Fibroblast of gingiva (primary cell): ENCODE measurements around the gene CPLX3.

ENCODE experiments used
- DNase-seq: peaks from one replicate; pipeline ENCODE4 v3.0.0-alpha.2; 2011; ENCODE audit warnings: low read depth

The CPLX3 gene

GRCh38 chr15:74788042-74788682 is 38.3 kb upstream of the CPLX3 start:
- no peak for DNase-seq

DNA sequence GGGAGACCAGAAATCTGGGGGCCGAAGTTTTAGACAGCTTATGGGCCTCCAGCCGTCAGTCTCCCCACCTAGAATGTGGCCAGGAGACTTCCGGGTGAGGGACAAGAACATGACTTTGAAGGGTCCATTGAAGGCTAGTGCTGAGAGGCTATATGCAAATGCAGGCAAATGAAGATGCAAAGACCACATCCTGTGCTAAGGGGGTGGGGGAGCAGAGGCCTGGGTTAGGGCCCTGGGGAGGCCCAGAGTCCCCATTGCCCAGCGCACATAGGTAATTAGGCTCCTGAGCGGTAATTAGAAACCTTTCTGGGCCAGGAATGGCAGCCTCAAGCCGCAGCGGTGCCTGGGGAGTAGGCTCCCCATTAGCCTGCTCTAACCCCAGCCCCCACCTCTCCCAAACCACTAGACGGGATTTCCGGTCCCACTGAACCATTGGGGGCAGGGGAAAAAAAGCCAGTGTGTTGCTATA is 37.7 kb upstream of the CPLX3 start:
- no peak for DNase-seq

- no peak for DNase-seq
Measured at GRCh38 chr15:74789171-74789631, 37.2 kb upstream of the CPLX3 start.

DNA sequence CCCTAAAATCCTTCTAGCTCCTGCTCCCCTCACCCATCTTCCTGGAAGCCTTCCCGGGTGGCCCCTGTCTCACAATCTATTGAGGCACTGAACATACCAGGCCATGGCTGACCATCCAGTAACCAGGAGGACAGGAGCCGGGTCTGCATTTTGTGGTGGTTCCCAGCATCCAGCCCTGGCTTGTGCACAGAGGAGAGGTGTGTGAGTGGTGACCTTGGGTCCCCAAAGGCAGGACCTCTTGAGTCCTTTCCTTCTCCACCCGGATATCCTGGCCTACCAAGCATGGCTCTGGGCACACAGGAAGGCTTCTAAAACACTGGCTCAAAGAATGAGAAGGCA is 36.7 kb upstream of the CPLX3 start:
- no peak for DNase-seq

DNA sequence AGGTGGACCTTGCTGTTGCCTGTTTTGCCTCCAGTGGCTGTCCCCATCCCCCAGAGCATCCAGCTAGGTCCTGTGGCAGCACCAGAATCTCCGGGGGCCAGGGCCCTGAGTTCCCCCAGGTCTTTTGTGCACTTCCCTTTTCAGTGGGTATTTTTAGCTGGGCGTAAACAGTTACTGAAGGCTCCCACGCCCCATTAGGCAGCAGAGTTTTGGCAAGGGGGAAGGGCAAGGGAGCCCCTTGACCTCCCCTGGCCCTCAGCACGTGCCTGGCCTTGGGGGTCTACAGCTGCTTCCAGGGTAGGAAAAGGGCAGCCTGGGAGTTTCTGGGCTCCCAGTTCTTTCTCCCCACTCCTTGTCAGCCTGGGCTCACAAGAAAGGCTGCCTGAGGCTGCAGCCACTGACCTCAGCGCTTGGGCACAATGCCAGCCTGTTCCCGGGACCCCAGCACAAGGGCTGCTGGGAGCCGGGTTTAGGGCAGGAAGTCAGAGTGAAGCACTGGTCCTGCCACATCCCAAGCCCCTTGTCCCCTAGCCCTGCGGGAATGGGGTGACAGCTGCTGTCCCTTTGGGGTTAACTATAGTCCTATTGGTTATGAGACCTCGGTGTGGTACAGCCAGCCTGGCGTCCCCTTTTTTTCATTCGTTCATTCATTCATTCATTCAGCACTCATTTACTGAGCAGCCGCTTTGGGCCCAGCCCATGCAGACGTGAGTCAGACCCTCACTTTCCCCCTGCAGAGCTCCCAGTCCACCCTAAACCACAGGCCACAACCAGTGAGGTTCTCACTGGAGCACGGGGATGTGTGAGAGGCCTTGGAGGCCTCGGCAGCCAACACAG is 36.1 kb upstream of the CPLX3 start:
- peak; percentile 42 for DNase-seq

DNA sequence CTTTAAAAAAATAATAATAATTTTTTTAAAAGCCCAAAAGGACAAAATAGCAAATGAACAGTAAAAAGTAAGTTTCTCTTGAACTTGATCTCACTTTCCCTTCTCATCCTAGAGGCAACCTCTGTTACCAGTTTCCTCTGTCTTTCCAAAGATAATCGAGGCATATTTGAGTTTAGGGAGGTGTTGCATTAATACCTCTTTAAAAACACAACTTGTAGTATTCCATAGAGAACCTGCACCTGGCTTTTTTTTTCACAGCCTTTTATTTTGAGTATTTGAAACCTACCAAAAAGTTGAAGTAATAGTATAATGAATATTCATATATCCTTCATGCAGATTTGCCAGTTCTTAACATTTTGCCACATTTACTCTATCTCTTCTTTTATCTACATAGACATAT is 35.4 kb upstream of the CPLX3 start:
- DNase-seq: no peak

- DNase-seq: no peak
Measured at GRCh38 chr15:74791667-74792066, 34.8 kb upstream of the CPLX3 start.

GRCh38 chr15:74792227-74793016 is 34.0 kb upstream of the CPLX3 start:
- no peak for DNase-seq

DNA sequence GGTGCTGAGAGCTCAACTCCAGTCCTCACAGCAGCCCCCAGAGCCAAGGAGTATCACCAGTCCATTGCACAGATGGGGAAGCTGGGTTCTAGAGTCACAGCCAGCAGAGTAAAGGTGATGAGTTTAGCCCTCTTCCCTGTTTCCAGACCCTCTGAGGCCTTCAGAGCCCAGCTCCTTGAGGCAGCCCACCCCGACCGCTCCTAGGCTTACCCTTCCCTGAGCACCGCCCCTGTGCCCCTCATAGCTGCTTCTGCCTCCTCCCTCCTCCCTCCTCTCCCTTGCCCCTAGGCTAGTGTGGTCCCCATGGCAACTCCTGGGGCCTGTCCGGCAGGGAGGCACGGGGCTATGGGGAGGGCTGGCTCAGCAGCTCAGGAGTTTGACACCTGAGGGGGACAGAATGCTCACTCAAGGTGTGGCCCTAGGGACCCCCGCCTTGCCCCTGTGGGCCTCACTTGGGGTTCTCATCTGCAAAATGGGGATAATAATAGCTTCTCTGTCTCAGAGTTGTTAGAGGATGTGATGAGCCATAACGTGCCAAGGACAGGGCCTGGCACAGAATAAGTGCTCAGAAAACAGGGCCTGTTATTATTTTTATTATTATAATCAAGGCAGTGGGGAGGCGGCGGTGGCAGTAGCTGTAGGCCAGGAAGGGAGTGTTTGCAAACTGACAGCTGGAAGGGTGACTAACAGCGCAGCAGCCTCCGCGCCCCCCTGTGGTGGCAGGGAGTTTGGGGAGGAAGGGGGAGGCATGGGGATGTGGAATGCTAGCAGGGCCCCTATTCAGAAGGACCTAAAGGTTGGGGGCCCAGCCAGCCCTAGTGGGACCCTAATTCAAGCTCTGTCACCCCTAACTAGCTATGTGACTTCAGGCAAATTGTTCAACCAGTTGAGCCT is 33.0 kb upstream of the CPLX3 start:
- DNase-seq: no peak

DNA sequence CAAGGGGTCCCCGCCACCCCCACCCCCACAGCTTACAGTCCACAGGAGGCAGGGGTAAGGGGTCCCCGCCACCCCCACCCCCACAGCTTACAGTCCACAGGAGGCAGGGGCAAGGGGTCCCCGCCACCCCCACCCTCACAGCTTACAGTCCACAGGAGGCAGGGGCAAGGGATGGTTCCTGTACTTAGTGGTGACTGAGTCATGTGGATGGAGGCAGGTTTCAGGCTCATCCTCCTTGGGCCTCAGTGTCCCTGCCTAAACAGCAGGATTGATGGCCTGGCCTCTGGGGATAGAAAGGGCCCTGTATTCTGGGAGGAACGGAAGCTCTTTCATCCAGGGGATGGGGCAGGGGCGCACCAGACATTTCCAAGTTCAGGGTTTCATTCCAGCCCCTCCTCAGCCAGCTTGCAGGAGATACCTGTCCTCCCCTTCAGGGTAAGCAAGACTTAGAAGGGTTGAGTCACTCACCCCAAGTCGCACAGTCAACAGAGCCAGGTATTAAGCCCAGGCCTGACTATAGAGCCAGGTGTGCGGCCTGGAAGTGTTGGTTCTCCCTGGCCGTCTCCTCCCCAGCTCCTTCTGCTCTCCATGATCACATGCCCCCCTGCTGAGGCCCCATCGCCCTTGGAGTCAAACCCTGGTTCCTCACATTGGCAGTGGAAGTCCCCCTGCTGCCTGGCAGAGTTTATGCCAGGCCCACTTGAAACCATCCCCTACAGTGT is 32.0 kb upstream of the CPLX3 start:
- DNase-seq: no peak

- no peak for DNase-seq
Measured at GRCh38 chr15:74794970-74795349, 31.5 kb upstream of the CPLX3 start.

DNA sequence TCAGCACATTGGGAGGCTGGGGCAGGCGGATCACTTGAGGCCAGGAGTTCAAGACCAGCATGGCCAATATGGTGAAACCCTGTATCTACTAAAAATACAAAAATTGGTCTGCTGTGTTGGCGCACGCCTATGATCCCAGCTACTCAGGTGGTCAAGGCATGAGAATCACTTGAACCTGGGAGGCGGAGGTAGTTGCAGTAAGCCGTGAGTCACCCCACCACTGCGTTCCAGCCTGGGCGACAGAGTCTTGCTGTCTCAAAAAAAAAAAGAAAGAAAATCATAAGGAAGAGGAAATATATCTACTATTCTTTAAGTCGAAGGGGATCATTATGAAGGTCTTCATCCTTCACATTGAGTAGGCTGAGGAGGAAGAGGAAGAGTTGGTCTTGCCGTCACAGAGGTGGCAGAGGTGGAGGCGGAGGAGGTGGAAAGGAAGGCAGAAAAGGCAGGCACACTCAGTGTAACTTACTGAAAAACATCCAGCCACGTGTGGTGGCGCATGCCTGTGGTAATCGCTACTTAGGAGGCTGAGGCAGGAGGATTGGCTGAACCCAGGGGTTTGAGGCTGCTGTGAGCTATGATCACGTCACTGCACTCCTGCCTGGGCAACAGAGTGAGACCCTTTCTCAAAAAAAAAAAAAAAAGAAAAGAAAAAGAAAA is 30.3 kb upstream of the CPLX3 start:
- no peak for DNase-seq

DNA sequence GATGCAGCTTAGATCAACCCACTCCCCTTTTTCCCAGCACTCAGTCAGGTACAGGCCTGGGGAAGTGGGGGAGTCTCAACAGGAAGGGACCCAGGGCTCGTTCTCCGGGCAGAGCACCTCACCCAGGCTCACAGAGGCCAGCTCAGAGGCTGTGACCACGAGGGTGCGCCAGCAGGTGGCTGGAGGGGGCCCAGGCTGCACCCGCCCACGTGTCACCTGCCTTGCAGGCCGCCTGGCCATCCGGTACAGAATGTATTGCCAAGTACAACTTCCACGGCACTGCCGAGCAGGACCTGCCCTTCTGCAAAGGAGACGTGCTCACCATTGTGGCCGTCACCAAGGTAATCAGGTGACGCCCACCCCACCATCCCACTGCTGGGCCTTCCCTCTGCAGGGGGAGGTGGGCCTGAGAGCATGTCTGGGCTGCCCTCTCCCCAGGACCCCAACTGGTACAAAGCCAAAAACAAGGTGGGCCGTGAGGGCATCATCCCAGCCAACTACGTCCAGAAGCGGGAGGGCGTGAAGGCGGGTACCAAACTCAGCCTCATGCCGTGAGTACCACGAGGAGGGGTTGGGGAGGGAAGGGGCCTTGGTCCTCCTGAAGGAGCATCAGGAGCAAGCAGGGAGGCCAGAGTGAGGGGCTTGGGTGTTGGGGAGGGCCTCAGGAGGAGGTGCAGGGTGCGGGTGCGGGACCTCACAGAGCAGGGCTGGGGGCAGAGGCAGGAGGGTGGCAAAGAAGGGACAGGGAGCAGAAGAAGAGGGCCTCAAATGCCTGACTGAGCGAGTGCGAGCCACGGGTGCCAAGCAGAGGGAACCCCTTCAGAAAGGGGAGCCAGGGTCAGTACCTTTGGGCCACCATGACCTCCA is 27.8 kb upstream of the CPLX3 start:
- no peak for DNase-seq

- DNase-seq: no peak
Measured at GRCh38 chr15:74799255-74799855, 27.1 kb upstream of the CPLX3 start.

GRCh38 chr15:74799856-74800558 is 26.4 kb upstream of the CPLX3 start:
- DNase-seq: peak; percentile 60

DNA sequence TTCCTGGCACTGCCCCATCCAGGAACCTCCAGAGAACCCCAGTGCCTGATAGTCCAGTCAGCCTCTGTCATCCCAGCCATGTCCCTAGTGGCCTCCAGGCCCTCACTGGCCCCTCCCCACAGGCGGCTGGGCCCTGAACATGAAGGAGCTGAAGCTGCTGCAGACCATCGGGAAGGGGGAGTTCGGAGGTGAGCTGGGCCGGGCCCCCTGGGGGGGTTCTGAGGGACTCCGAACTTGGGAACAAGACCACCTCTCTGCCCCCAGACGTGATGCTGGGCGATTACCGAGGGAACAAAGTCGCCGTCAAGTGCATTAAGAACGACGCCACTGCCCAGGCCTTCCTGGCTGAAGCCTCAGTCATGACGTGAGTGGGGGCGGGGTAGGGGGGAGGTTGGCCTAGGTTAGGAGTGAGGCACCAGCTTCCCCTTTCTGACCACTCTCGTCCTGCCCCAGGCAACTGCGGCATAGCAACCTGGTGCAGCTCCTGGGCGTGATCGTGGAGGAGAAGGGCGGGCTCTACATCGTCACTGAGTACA is 25.8 kb upstream of the CPLX3 start:
- DNase-seq: no peak

GRCh38 chr15:74801311-74801997 is 25.0 kb upstream of the CPLX3 start:
- DNase-seq: no peak

- DNase-seq: no peak
Measured at GRCh38 chr15:74802290-74802689, 24.1 kb upstream of the CPLX3 start.
